ENCODE results near the gene ERMN.

DNA sequence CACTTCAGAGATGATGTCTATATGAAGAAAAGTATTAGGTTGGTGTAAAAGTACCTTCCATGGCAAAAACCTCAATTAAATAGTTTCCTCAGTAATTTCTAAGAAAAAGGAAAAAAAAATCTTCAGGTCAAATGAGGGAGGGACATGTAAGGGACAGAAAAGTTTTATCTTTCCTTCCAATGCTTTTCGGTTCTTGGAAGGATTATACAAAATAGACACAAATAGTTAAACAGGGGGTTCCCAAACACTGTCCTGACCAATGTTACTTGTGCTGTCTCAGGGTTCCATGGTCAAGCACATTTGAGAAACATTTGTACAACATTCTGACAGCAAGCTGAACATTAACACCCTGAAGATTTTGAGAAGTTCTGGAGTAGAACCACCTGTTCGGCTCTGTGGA is 22.0 kb downstream of the ERMN start:
- TF ChIP-seq, protein P1, sequence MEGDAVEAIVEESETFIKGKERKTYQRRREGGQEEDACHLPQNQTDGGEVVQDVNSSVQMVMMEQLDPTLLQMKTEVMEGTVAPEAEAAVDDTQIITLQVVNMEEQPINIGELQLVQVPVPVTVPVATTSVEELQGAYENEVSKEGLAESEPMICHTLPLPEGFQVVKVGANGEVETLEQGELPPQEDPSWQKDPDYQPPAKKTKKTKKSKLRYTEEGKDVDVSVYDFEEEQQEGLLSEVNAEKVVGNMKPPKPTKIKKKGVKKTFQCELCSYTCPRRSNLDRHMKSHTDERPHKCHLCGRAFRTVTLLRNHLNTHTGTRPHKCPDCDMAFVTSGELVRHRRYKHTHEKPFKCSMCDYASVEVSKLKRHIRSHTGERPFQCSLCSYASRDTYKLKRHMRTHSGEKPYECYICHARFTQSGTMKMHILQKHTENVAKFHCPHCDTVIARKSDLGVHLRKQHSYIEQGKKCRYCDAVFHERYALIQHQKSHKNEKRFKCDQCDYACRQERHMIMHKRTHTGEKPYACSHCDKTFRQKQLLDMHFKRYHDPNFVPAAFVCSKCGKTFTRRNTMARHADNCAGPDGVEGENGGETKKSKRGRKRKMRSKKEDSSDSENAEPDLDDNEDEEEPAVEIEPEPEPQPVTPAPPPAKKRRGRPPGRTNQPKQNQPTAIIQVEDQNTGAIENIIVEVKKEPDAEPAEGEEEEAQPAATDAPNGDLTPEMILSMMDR (IDR thresholded peaks at IDR 0.05; ENCODE audit: borderline replicate concordance, extremely low read depth, low read length, poor library complexity, severe bottlenecking), result no peak
- TF ChIP-seq EZH2 (IDR thresholded peaks at IDR 0.05; ENCODE audit: borderline replicate concordance, low read depth, low read length, severe bottlenecking), result no peak
